Activated CD4-positive, CD25-positive, alpha-beta regulatory T cell treated with anti-CD3 and anti-CD28 coated beads, Interleukin-2, amount 50 U/mL, for 24 hours (primary cell): ENCODE results near the gene LFNG.
A peak's percentile ranks its signal among the peaks of the same experiment; 100 is the strongest.
"Not testable (repeated sequence)": the region's sequence is repeated elsewhere in the genome, so short reads cannot be mapped to it uniquely, and the experiment has no call there.

Experiments
- ATAC-seq, 2 donors: fragments of 150-1000 bp; cut with Tn5 transposase; one replicate each; pipeline ENCODE4 v1.10.0; 2021; ENCODE audit warnings: mild to moderate bottlenecking in 1 of 2, moderate library complexity in 1 of 2

LFNG gene

GRCh38 chr7:2551418-2551817 is 31.8 kb downstream of the LFNG start:
- ATAC-seq = no peak

- ATAC-seq = no peak
Measured at GRCh38 chr7:2553108-2553507, 33.5 kb downstream of the LFNG start.

GRCh38 chr7:2553831-2554581 is 34.4 kb downstream of the LFNG start:
- ATAC-seq = no peak

- no peak for ATAC-seq
Measured at GRCh38 chr7:2554661-2555111, 35.1 kb downstream of the LFNG start.

DNA sequence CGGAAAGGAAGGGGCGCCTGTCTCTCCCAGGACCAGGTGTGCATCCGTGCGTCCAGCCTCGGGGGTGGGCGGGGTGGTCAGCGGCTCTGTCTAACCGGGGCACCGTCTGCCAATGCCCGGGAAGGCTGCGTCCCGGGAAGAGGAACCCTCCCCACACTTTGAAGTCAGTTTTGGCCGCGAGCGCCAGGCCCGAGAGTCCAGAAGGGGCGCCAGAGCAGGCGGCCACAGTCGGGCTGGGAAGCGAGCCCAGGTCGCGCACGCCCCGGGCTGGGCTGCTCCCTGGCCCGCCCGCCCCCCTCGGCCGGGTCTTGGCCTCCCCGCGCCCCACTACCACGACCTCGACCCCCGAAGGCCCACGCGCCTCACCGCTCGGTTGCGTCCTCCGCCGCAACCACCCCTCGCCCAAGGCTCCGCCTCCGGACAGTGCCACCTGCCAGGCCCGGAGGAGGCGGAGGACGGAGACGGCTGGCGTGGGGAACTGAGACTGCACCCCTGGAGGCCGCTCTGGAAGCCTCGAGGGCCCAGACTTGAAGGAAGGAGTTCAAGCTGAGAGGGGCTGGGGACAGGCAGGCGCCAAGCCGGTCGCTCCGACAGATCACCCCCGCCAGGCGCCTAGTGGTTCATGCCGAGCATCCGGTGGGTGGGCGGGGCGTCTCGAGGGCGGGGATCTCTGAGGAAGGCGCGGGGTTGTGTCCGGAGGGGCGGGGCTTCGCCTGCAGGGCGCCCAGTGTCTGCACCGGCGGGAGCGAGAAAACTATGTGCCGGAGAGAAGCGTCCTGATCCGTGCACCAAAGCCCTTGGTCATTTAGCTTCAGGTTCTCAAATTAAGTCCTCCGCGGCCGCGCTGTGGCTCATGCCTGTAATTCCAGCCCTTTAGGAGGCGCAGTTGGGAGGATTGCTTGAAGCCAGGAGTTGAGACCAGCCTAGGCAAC is 35.8 kb downstream of the LFNG start, which contains the start of gene BRAT1:
BRAT1 (minus strand) TSS at position 404 of the 932 bp plus-strand sequence. CDS start 1,093 bp downstream, outside the sequence.
- peak; percentile 89 to 90 for ATAC-seq

DNA sequence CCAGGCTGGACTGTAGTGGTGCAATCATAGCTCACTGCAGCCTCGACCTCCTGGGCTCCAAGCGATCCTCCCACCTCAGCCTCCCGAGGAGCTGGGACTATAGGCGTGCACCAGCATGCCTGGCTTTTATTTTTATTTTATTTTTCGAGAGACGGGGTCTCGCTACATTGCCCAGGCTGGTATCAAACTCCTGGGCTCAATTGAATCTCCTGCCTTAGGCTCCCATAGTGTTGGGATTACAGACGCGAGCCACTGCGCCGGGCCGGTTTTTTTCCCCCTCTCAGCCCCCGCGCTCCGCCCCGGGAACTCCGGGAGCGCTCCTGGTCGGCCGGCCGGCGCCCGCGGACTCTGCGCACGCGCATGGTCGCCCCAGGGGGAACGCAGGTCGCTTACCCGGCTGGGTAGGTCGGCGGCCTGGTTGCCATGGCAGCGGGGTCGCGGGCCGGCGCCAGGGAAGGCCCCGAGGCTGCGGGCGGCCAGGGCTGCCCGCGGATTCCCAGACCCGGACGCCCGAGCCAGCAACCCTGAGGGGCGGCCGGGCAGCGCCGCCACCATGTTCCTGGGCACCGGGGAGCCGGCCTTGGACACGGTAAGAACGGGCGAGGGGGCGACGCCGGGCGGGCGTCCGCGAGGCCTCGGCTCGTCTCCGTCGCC is 39.2 kb downstream of the LFNG start, which contains the start of gene IQCE:
IQCE (plus strand) TSS at position 351 of the 654 bp plus-strand sequence; CDS start at position 554, 203 bp downstream.
- peak; percentile 44 to 49 for ATAC-seq

DNA sequence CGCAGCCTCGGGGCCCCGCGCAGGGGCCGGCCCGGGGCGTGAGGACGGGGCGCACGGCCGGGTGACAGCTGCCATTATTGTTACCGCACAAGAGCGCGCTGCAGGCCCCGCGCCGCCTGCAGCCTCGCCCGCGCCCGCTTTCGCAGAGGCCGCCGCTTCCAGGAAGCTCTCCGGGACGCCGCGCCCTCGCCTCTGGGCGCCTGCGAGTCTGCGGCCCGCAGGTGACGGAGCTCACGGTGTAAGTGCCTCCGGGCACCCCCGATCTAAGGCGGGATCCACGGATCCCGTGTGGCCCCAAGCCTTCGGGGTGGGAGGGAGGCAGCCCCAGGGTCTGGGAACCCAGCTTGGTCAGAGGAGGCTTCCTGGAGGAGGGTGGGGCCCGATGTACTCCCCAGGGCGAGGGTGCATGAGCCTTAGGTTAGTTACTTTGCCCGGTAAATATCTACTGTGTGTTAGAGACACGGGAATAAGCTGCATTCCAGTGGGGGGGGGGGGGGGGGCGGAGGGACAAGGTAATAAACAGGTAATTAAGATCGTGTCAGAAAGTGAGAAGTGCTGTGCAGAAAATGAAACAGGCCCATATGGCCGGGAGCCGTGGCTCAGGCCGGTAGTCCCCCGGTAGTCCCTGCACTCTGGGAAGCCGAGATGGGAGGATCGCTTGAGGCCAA is 39.8 kb downstream of the LFNG start:
- peak in 1 of 2 donors; percentile 3 for ATAC-seq

DNA sequence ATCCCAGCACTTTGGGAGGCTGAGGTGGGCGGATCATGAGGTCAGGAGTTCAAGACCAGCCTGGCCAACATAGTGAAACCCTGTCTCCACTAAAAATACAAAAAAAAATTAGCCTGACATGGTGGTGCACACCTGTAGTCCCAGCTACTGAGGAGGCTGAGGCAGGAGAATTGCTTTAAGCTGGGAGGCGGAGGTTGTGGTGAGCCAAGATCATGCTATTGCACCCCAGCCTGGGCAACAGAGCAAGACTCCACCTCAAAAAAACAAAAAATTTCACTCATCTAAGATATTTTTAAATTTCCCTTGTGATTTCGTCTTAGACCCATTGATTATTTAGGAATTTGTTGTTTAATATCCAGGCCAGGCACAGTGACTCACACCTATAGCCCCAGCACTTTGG is 44.4 kb downstream of the LFNG start:
- not testable (repeated sequence) for ATAC-seq

GRCh38 chr7:2564970-2565540 is 45.5 kb downstream of the LFNG start:
- ATAC-seq = no peak

- ATAC-seq = peak; percentile 56 to 70
Measured at GRCh38 chr7:2566348-2566889, 46.8 kb downstream of the LFNG start.

- peak; percentile 68 to 73 for ATAC-seq
Measured at GRCh38 chr7:2566890-2567678, 47.5 kb downstream of the LFNG start.

DNA sequence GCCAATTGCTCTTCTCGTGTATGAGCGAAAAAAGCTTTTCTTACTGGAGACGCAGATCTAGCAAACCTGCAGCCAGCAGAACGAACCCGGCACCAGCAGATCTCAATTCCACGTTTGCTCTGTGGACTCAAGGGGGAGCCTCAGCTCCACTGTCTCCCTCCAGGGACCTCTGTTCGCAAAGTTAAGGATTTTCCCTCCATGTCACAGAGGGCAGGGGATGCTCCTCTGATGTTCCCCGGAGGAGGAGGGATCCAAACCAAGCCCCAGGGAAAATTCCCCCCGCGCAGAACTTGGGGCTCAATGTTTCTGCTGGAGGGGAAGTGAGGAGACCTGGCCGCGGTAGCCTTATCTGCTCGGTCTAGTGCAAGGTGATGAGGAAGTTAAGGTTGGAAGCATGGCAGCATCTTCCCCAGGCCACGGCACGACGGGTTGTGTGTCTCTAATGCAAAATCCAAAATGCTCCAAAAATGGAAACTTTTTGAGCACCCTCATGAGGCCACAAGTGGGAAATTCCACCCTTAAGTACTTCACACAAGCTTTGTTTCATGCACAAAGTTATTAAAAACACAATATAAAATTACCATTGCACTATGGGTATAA is 48.2 kb downstream of the LFNG start:
- ATAC-seq = no peak

- ATAC-seq = no peak
Measured at GRCh38 chr7:2568521-2569223, 49.1 kb downstream of the LFNG start.

GRCh38 chr7:2569421-2569820 is 49.8 kb downstream of the LFNG start:
- no peak for ATAC-seq

- ATAC-seq = no peak
Measured at GRCh38 chr7:2570021-2570420, 50.4 kb downstream of the LFNG start.

- ATAC-seq = no peak
Measured at GRCh38 chr7:2571409-2571808, 51.8 kb downstream of the LFNG start.

- peak in 1 of 2 donors; percentile 45 for ATAC-seq
Measured at GRCh38 chr7:2572101-2572842, 52.7 kb downstream of the LFNG start.

- ATAC-seq = no peak
Measured at GRCh38 chr7:2573761-2574160, 54.2 kb downstream of the LFNG start.
